IMR-90 (cell line): ENCODE measurements around the gene ZNF362. TPM values are rescaled to one million over a fixed set of nuclear protein-coding genes. Genes with fewer than 3 reads are reported as not detected.

Experiments
- ATAC-seq: fragments of 200-7000 bp; cut with Tn5 transposase; 2 replicates; pipeline ENCODE4 v1.9.1; 2020; ENCODE audit warnings: low read depth, mild to moderate bottlenecking, moderate library complexity
- BruUV-seq: library from RNA; stranded (reverse); fragments of 400-500 nt; replicated peaks from 2 replicates; lab custom pipeline; 2021; lab: Mats Ljungman, UMichigan
- CTCF ChIA-PET: fragments of 300-600 bp; formaldehyde crosslinking; extraction: SDS; loops from one replicate; lab custom pipeline; 2021; ENCODE audit warnings: antibody characterized with exemption; lab: Yijun Ruan, JAX
- POLR2A ChIA-PET: fragments of 300-600 bp; sonication (Branson Sonifier 250); formaldehyde crosslinking; loops from one replicate; lab custom pipeline; 2022; ENCODE audit warnings: antibody characterized with exemption; ENCODE audit not compliant: unreplicated experiment; lab: Charles Lee
- DNase-seq: peaks from one replicate; pipeline ENCODE4 v3.0.0; 2013
- H2AFZ ChIP-seq: replicated peaks from 2 replicates; pipeline ENCODE3; 2013; ENCODE audit warnings: low read length, mild to moderate bottlenecking; ENCODE audit not compliant: poor library complexity
- H2AK5ac ChIP-seq: 2 replicates; pipeline ENCODE4 v1.6.1; 2013; ENCODE audit warnings: low read depth, low read length, inconsistent platforms
- H2AK9ac ChIP-seq: replicated peaks from 2 replicates; pipeline ENCODE3; 2013; ENCODE audit warnings: mild to moderate bottlenecking, low read depth, low read length, moderate library complexity; ENCODE audit not compliant: poor library complexity
- H2BK120ac ChIP-seq: 2 replicates; pipeline ENCODE4 v1.6.1; 2013; ENCODE audit warnings: low read depth, low read length, inconsistent platforms
- H2BK15ac ChIP-seq: 3 replicates; pipeline ENCODE4 v1.6.1; 2013; ENCODE audit warnings: low read depth, low read length, inconsistent platforms
- H2BK20ac ChIP-seq: 2 replicates; pipeline ENCODE4 v1.6.1; 2013; ENCODE audit warnings: low read depth, mild to moderate bottlenecking, inconsistent platforms, low read length, moderate library complexity
- H2BK5ac ChIP-seq: 2 replicates; pipeline ENCODE4 v1.6.1; 2013; ENCODE audit warnings: mild to moderate bottlenecking, low read depth, low read length, inconsistent platforms; ENCODE audit not compliant: poor library complexity, severe bottlenecking
- H3K14ac ChIP-seq: replicated peaks from 2 replicates; pipeline ENCODE4 v1.6.1; 2013; ENCODE audit warnings: low read depth, low read length, inconsistent platforms
- H3K18ac ChIP-seq: 2 replicates; pipeline ENCODE4 v1.6.1; 2013; ENCODE audit warnings: low read depth, low read length, control low read depth
- H3K23ac ChIP-seq: 2 replicates; pipeline ENCODE4 v1.6.1; 2013; ENCODE audit warnings: low read depth, low read length, inconsistent platforms
- H3K27ac ChIP-seq: 2 replicates; pipeline ENCODE4 v1.5.1; 2013; ENCODE audit warnings: mild to moderate bottlenecking, control low read depth, low read length; ENCODE audit not compliant: insufficient read depth
- H3K27me3 ChIP-seq: 2 replicates; pipeline ENCODE4 v1.6.1; 2013; ENCODE audit warnings: low read length; ENCODE audit not compliant: control insufficient read depth, insufficient read depth
- H3K36me3 ChIP-seq: 2 replicates; pipeline ENCODE4 v1.6.1; 2013; ENCODE audit warnings: low read length, mixed read lengths; ENCODE audit not compliant: control insufficient read depth, insufficient read depth
- H3K4ac ChIP-seq: 2 replicates; pipeline ENCODE4 v1.6.1; 2013; ENCODE audit warnings: low read depth, low read length, inconsistent platforms
- H3K4me1 ChIP-seq: 2 replicates; pipeline ENCODE4 v1.6.1; 2013; ENCODE audit warnings: low read length, mixed read lengths; ENCODE audit not compliant: control insufficient read depth, insufficient read depth
- H3K4me2 ChIP-seq: 2 replicates; pipeline ENCODE4 v1.6.1; 2013; ENCODE audit warnings: low read depth, mild to moderate bottlenecking, control low read depth, low read length, moderate library complexity
- H3K4me3 ChIP-seq: 2 replicates; pipeline ENCODE4 v1.5.1; 2013; ENCODE audit warnings: low read depth, mild to moderate bottlenecking, control low read depth, low read length, moderate library complexity; ENCODE audit not compliant: insufficient read depth
- H3K56ac ChIP-seq: 2 replicates; pipeline ENCODE4 v1.6.1; 2013; ENCODE audit warnings: low read length, inconsistent platforms; ENCODE audit not compliant: insufficient read depth; ENCODE audit errors: extremely low read depth
- H3K79me1 ChIP-seq, 2 experiments: 2 replicates each; pipeline ENCODE4 v1.6.1; 2013; ENCODE audit warnings: low read length in 2 of 2, inconsistent platforms in 1 of 2, low read depth in 1 of 2
- H3K9ac ChIP-seq: 2 replicates; pipeline ENCODE4 v1.6.1; 2013; ENCODE audit warnings: low read depth, low read length, control low read depth
- H3K9me1 ChIP-seq: 2 replicates; pipeline ENCODE4 v1.6.1; 2013; ENCODE audit warnings: low read length, inconsistent platforms; ENCODE audit not compliant: insufficient read depth
- H3K9me3 ChIP-seq: 2 replicates; pipeline ENCODE4 v1.6.1; 2013; ENCODE audit warnings: low read length; ENCODE audit not compliant: control insufficient read depth, insufficient read depth
- H4K20me1 ChIP-seq: 2 replicates; pipeline ENCODE4 v1.6.1; 2013; ENCODE audit warnings: low read length, inconsistent platforms; ENCODE audit not compliant: insufficient read depth
- H4K5ac ChIP-seq: 2 replicates; pipeline ENCODE4 v1.6.1; 2013; ENCODE audit warnings: mild to moderate bottlenecking, low read depth, low read length, control low read depth
- H4K8ac ChIP-seq, 2 experiments: 2 replicates each; pipeline ENCODE4 v1.6.1; 2013; ENCODE audit warnings: low read depth in 2 of 2, low read length in 2 of 2, control low read depth in 1 of 2, inconsistent platforms in 1 of 2
- H4K91ac ChIP-seq: 2 replicates; pipeline ENCODE4 v1.6.1; 2013; ENCODE audit warnings: low read depth, low read length, inconsistent platforms; ENCODE audit not compliant: insufficient read depth
- CEBPB ChIP-seq: IDR thresholded peaks from 2 replicates; pipeline ENCODE4 v1.6.1; 2012; ENCODE audit warnings: low read depth, low read length, improper control_type of control experiment
- MAZ ChIP-seq: IDR thresholded peaks from 2 replicates; pipeline ENCODE4 v1.6.1; 2012; ENCODE audit warnings: low read depth, mild to moderate bottlenecking, low read length, improper control_type of control experiment, moderate library complexity, borderline replicate concordance
- RAD21 ChIP-seq: IDR thresholded peaks from 2 replicates; pipeline ENCODE4 v1.6.1; 2012; ENCODE audit warnings: low read length, improper control_type of control experiment
- RCOR1 ChIP-seq: IDR thresholded peaks from 2 replicates; pipeline ENCODE4 v1.6.1; 2012; ENCODE audit warnings: mild to moderate bottlenecking, low read length, improper control_type of control experiment; ENCODE audit not compliant: insufficient replicate concordance
- WGBS, 2 experiments: methylation state at CpG; one replicate each; pipeline versions ENCODE4 v1.1.5 to v1.1.7; 2013; ENCODE audit warnings: missing lambda C conversion rate in 2 of 2; ENCODE audit not compliant: insufficient read length in 1 of 2; ENCODE audit errors: extremely low coverage in 2 of 2; 5-methylcytosine and 5-hydroxymethylcytosine counted together
- dilution Hi-C: fragments of 300-500 bp; cut with HindIII; formaldehyde crosslinking; loops from one replicate; pipeline ENCODE4 v1.14.3; 2018; ENCODE audit warnings: low sequenced_read_pairs; ENCODE audit not compliant: unreplicated experiment
- in situ Hi-C: fragments of 300-500 bp; cut with MboI; formaldehyde crosslinking; loops from 3 replicates; pipeline ENCODE4 v1.14.3; 2019; ENCODE audit warnings: low sequenced_read_pairs, inconsistent platforms, mixed read lengths
- intact Hi-C: fragments of 100-400 bp; cut with micrococcal nuclease; formaldehyde crosslinking; loops from 2 replicates; pipeline ENCODE4 v1.10.0; 2022
- polyA plus RNA-seq, 3 experiments: library from polyadenylated mRNA; depleted of rRNA; stranded (reverse); fragments of >200 nt; gene quantifications; 2 replicates each; pipeline ENCODE4 v1.2.3, GENCODE V29; 2012; ENCODE audit warnings: low replicate concordance in 1 of 3
- total RNA-seq: library from RNA; depleted of rRNA; stranded (reverse); fragments of >200 nt; gene quantifications from 2 replicates; pipeline ENCODE4 v1.2.3, GENCODE V29; 2012

The ZNF362 gene
- total and polyA plus RNA-seq, 2 of the 4 experiments (the other 2 are of a cell fraction), result 5.7 to 12.9 TPM

GRCh38 chr1:33323663-33324477, 67.6 kb downstream of the ZNF362 start:
- TF ChIP-seq RAD21 (no peak), MAZ (no peak), RCOR1 (no peak), CEBPB (no peak)
- Histone ChIP-seq H3K23ac (no peak overlapping the region), H3K4ac (no peak overlapping the region), H3K4me1 (peaks cover 10% of the 10 kb centered on the region), H2BK120ac (no peak overlapping the region), H4K91ac (no peak overlapping the region), H2BK15ac (no peak overlapping the region), H2BK20ac (no peak overlapping the region), H3K4me2 (no peak overlapping the region), H3K27me3 (no peaks in the 10 kb centered on the region), H3K18ac (no peak overlapping the region), H2AK9ac (no peak overlapping the region), H2BK5ac (no peak overlapping the region), H3K56ac (no peak overlapping the region), H3K79me1 (peaks cover 35 to 54% of the 10 kb centered on the region in 2 experiments), H2AFZ (no peak overlapping the region), H3K36me3 (peaks cover 66% of the 10 kb centered on the region), H3K4me3 (no peak overlapping the region), H3K14ac (no peak overlapping the region), H3K9me3 (no peaks in the 10 kb centered on the region), H4K8ac (no peak overlapping the region), H3K27ac (no peak overlapping the region), H3K9ac (no peak overlapping the region), H2AK5ac (no peak overlapping the region), H4K5ac (no peak overlapping the region), H3K9me1 (peaks cover 6% of the 10 kb centered on the region; the same call in 1 of the 2 replicates), H4K20me1 (peaks cover 57% of the 10 kb centered on the region)
- WGBS, 2 experiments, result 66% methylated on average over 7 of the region's 14 CpGs; no CpG with 5 or more reads in 1 of the 2 experiments
- ChIA-PET CTCF (no interaction called here), POLR2A (no interaction called here)
- dilution Hi-C loops (no loop called here), in situ Hi-C loops (no loop called here), intact Hi-C loops (no loop called here)
- DNase-seq (no peak), ATAC-seq (no peak)
- no TSS peak for BruUV-seq
